Activated gamma-delta T cell treated with anti-CD3 and anti-CD28 coated beads, Interleukin-2, amount 50 U/mL, for 16 hours (primary cell): Measurements from ENCODE around the gene WNT3A.

Source experiments
- DNase-seq: peaks from one replicate; pipeline ENCODE4 v3.0.0-alpha.2; 2020; ENCODE audit warnings: low read depth

Gene WNT3A

DNA sequence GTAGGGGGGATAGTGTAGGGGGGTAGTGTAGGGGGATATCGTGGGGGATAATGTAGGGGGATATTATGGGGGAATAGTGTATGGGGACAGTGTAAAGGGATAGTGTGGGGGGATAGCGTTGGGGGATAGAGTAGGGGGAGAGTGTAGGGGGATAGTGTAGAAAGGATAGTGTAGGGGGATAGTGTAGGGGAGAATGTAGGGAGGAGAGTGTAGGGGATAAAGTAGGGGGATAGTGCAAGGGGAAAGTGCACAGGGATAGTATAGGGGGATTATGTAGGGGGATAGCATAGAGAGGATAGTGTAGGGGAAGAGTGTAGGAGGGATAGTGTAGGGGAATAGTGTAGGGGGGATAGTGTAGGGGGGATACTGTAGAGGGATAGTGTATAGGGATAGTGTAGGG is 63.4 kb downstream of the WNT3A start:
- no peak for DNase-seq

DNA sequence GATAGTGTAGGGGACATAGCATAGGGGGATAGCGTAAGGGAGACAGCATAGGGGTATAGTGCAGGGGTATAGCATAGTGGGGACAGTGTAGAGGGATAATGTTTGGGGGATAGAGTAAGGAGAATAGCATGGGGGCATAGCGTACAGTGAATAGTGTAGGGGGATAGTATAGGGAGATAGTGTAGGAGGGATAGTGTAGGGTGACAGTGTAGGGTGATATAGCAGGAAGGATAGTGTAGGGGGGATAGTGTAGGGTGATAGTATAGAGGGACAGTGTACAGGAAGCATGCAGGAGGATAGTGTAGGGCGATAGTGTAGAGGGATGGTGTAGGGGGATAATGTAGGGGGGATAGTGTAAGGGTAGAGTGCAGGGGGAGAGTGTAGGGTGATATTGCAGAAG is 64.1 kb downstream of the WNT3A start:
- no peak for DNase-seq

DNA sequence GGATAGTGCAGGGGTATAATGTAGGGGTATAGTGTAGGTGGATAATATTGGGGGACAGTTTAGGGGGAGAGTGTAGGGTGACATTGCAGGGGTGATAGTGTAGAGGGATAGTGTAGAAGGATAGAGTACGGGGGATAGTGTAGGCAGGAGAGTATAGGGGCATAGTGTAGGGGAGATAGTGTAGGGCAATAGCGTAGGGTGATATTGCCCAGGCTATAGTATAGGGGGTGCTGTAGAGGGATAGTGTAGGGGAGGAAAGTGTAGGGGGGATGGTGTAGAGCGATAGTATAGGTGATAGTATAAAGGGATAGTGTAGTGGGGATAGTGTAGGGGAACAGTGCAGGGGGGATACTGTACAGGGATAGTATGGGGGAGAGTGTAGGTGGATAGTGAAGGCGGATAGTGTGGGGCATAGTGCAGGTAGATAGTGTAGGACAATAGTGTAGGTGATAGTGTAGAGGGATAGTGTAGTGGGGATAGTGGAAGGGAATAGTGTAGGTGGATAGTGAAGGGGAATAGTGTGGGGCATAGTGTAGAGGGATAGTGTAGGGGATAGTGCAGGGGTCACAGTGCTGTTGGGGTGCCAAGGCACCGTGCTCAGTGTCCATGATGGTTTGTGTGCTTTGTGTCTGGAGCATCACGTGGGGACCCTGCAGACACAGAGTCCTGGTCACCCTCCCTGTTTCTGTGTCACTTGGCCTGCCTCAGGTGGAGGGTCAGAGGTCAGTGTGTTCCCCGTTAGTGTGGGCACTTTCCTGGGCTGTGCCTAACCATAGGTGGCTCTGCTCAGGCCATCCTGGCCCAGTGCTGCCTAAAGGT is 65.2 kb downstream of the WNT3A start:
- no peak for DNase-seq

DNA sequence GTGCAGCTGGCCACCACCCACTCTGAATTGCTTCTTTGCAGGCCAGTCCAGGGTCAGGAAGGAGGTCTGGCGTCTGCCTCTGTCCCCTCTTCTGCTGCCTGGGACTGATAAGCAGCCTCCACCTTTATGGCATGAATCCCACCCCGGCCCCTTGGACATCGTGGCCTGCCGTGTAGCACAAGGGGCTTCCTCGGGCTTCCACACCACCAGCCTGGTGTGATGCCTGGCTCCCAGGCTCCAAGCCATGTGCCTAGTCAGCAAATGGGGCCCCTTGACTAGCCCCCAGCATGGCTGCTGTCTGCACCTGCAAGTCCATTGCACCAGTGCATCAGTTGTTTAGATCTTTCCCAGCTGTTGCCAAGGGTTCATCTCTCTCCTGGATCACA is 65.9 kb downstream of the WNT3A start:
- no peak for DNase-seq

DNA sequence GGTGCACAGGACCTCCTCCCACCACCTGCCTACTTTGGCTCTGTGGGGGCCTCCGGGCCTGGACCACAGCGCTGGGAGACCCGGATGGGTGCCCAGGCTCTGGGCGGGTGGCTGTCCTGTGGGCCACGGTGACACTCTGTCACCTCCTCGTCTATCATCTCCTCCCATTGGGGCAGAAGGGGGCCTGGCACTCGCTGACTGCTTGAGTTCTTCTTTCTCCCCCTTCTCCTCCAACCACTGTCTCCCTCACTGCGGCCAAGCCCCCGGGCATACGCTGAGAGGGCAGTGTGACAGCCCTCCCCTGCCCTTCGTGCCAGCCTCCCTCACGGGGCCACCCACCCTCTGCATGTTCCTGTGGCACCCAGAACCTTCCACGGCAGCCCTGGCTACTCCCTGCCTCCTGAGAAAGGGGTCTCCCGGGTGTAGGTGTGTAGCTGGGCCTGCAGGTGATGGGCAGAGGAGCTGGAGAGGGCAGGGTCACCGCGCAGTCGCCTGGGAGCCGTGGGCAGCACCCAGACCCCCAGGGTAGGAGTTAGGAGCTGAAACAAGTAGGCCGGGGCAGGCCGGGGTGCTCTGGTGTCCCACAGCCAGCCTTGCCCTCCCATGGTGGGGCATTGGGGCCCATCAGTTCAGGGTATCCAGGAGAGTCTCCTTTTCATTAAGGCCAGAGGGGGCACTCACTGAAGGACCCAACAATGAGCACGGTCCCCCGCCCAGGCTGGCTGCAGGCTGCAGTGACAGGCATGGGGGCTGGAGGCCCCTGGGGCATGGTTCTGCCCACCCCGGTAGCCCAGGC is 66.5 kb downstream of the WNT3A start:
- no peak for DNase-seq

DNA sequence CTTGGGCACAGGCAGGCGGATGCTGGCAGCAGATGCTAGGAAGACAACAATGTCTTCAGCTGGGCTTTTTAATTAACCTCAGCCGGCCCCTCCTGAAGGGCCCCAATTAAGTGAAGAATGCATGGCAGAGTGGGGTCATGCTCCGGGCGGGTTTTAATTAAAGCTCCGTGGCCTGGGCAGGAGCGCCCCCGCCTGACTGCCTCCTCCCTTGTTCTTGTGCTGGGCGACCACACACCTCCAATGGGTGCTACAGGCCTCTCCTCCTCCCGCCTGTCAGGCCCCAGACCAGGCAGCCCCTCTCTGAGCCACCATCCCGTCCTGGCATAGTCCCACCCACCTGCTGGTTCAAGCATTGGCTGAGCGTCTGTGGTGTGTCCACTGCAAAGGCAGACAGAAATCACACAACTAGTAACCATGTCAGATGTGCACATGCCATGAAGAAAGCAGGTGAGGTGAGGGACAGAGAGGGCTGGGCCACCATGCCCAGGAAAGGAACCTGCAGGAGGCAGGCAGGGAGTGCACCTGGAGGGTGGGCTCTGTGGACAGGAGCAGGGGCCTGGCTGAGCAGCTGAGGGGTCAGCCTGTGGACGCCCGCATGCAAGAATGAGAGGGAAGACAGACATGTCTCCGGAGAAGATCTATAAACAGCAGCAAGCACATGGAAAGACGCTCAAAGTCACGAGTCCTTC is 67.2 kb downstream of the WNT3A start:
- no peak for DNase-seq

DNA sequence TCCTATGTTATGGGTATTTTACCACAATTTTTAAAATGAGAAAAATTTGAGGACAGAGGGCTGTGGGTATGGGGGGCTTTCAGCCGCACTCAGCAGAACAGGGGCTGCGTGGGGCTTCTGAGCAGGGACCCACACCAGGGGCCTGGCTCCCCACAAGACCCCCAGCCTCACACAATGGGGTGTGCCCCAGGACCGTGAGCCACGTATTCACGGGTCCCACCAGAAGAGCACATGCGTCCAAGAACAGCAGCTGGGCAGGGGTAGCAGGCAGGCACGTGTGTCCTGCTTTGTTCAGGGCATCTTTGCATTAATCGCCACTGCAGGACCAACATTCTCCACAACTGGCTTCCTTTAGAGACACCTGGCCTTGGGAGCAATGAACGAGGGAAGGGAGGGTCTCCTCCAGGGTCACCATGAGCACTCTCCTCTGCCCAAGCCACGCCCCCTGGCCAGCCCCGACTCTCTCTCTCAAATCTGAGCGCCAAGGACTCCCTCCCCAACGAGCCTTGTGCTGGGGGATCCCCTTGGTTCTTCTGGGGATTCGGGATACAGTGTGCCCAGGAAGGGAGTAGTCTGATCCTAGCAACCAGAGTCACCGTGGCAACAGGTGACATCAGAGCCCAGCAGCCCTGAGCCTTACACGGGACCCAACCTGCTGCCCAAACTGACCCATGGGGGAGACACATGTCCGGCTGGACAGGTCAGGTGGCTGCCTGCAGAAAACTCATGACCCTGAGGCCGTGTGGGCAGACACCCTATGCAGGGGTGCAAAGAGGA is 68.3 kb downstream of the WNT3A start:
- no peak for DNase-seq

DNA sequence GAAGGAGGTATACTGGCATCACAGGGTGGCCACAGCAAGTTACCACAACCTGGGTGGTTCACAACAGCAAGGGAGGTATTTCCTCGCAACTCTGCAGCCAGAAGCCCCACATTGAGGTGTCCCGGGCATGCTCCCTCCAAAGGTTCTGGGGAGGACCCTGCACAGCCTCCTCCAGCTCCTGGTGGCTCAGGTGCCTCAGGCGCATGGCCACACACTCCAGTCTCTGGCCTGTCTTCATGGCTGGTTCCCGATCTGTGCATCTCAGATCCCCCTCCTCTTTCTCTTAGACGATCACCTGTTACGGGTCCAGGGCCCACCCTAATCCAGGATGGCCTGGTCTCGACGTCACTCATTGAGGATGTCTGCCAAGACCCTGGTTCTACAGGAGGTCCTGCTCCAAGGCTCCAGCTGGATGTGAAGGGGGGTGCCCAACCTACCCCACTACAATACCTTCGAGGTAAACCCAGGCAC is 69.0 kb downstream of the WNT3A start:
- DNase-seq = no peak

DNA sequence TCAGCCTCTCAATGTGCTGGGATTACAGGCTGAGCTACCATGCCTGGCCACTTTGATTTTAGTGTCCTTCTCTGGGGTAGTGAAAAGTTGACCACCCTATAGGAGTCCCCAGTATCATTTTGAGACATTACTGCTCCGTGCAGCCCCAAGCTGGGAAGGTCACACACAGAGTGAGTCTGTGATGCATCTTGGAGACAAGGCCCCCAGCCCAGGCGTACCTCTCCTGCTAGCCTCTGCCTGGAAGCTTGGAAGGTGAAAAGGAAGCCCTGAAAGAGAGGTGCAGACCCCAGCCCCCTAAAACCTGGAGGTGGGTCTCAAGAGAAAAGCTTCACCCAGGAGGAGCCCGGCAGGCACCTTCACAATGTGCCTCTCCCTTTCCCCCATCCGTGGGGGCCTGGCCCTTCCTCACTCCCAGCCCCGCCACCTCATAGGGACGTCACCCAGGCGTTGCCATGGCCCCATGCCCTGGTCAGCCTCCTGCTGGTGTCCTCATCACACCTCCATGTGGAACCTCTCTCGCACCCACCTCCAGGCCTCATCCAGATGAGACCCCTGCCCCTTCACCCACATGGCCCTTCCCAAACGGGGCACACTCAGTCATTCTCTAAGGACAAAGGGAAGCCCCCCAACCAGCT is 70.1 kb downstream of the WNT3A start:
- no peak for DNase-seq

DNA sequence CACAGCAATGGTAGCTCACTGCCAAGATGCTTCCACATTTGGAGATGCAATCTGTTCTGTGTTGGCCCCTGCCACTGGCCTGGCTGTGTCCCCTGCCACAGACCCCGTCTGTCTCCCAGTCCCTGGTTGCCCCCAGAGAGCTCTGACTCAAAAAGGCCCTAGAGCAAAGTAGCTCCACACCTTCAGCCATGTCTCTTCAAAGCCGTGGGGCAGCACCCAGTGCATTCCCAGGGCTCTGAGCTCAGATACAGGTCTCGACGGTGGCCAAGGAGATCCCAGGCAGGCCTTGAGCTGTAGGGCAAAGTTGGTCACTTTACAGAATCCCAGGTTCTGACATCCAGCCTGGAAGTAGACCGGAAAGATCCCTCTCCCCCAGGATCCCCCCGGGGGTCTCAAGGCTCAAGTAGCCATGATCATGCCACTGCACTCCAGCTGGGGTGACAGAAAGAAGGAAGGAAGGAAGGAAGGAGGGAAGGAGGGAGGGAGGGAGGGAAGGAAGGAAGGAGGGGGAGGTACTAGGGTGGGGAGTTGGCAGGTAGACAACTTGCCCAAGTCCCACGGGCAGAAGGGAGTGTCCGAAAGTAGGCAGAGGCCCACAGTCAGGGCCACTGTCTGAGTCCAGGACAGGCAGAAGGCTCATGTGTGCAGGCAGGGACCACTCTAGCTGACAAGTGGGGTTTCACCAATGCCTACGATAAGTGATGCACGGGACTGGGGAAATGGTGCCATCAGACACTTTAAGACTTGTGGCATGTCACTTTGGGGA is 71.0 kb downstream of the WNT3A start:
- DNase-seq = no peak

DNA sequence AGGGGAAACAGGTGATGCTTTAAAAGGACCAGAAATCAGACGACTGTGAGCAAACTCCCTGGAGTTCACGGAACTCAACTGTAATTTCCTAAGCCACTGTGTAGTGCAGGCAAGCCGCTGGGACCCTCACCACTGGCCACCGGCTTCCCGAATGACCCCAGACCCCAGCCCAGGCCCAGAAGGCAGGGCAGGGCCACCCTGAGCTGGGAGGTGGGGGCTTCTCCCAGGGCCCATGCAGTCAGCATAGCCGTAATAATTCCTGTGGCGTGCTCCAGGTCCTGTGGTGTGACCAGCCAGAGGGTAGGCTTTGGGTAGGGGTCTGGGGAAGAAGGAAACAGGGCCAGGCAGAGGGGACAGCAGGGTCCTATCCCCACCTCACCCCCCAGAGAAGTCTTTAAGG is 72.2 kb downstream of the WNT3A start:
- DNase-seq = no peak

DNA sequence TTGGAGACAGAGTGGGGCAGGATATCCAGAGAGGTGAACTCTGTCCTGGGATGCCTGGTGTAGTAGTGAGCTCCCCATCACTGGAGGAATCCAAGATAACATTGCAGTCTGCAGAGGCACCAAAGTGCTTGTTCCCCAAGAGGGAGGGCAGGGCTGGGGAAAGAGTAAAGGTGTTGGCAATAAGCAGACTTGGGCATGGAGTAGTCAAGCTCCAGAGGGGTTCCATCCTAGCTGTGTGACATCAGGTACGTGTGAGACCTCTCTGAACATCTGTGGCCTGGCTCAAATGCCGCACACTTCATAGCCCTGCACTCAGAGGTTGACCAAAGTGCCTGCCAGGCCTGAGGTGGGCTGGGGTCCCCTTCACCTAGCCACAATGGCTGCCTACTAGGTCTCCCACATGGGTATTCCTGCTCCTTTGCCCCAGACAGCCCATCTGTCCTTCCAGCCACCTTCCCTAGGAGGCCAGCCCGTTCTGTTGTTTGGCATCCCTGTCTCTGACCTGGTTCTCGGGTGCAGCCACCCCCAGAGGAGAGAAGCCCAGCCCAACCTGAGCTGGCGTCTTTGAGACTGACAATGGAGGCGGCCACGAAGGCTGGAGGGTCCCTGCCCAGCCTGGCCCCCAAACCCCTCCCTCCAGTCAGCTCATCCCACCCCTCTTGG is 72.9 kb downstream of the WNT3A start:
- no peak for DNase-seq

DNA sequence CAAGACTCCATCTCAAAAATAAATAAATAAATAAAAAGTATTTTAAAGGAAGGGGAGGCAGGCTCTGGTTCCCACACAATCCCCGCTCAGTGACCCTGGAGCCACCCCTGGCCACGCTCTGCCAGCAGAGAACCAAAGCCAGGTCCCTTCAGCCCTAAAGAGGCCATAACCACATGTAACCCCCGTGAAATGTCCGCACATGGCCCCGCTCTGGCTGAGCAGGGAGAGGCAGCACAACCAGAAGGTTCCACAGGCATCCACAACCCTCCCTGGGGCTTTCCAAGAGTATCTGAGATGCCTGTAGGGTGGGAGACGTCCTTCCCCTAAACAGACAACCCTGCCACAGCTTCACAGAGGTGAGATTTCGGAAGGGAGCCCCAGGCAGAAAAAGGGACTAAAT is 74.3 kb downstream of the WNT3A start:
- no peak for DNase-seq

DNA sequence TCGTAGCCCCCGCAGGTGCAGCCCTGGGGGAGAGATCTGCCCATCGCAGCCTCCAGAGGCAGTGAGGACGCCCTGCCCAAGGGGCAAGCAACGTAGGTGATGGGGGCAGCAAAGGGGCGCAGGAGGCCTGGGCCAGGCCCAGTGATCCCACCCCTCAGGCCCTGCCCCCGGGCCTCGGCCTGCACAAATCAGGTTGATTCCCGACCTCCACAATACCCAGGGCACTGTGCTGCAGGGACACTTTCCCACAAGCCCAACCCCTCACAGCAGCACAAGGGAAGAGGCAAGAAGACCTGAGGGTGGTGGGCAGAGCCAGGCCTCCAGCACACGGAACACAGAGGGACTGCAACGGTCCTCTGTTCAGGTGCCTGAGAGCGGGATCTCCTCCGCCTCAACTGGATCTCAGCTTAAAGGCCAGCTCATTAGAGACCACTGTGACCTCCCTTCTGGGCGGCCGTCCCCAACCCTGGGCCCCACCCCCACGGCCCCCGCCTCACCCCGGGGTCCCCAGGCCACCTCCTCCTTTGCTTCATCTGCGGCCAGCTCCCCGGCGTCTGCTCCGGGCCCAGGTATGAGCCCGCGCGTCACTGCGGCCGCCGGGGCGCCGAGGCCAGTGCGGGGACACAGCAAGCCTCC is 74.9 kb downstream of the WNT3A start:
- no peak for DNase-seq

DNA sequence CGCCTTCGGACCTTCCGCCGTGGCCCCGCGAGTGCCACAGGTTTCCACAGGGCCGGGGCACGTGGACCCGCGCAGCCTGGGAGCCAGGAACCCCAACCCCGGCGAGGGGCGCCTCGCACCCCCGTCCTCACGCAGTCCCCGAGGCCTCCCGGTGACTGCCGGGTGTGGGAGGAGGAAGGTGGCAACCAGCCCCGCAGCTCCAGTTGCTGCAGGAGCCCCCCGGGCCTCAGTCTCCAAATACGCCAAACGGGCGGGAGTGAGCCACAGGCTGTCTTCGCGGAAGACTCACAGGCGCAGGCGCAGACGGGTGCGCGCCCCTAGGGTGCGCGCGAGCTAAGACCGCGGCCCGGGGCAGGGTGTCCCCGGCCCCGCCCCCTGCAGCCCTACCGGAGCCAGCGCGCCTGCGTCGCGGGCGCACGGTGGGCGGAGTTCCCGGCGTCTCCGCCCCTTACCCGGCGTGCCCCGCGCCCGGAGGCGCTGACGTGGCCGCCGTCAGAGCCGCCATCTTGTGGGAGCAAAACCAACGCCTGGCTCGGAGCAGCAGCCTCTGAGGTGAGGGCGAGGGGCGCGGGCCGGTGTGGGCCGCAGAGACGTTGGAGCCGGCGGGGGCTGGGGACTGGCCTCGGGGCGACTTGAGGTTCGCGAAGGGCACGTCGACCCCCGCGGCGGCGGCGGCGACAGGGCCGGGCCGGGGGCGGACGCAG is 75.6 kb downstream of the WNT3A start, which contains the start of gene ARF1:
ARF1 (plus strand) TSS at position 495 of the 704 bp plus-strand sequence. CDS start 14,407 bp downstream, outside the sequence.
- peak; percentile 88 for DNase-seq

DNA sequence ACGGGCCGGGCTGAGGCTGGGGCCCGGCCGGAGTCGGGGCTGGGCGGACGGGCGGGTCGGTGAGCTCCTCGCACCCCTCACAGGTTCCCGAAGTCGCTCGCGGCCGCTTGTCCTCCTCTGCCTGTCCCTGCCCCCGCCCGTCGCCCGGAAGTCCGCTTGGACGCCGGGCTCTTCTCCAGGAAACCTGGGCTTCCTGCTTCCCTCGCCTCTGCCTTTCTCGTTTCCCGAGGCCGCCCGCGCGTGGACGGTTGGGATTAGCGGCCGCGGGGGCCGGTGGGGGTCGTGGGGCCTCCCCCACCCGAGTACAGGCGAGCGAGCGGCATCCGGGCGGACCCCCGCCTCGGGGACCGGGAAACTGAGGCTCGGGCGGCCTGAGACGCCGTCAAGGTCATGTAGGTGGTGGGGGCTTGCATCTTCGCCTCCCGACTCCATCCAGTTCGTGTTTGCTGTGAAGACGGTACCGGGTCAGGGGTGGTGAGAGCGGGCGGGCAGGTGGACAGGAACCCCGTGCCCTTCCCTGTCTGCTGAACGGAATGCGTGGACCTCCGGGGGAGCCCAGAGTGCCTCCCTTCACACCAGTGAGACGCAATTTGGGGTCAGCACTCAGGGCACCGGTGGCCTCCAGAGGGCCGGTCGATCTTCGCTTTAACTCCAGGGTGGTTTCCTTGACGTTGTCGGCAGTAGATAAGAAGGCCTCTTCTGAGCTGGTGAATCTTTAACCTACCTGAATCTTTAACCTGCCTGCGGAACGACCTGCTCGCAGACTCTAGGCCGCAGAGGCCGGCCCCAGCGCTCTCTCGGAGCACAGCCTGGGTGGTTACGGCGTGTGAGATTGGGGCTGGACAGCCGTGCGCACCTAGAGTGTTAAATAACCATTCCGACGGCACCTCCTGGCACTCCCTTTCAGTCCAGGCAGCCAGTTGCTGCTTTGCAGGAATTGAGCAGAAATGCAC is 76.4 kb downstream of the WNT3A start:
- no peak for DNase-seq

DNA sequence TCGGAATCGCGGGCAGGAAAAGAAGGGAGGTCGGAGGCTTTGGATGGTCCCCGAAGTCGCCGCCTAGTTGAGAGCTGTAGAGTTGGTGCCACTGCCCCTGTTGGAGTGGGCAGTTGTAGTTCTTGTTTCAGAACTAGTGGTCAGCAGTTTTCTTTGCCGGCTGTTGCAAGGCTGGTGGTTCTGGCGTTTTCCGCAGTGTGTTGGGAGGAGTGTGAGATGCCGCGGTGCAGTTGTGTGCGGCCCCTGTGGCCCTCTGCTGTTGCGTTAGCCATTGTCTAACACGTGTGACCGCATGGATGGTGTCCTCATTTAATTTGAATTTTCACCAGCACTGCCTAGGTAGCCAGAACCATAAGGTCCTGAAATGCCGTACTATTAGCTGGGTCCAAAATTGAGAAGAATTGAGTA is 77.1 kb downstream of the WNT3A start:
- no peak for DNase-seq

DNA sequence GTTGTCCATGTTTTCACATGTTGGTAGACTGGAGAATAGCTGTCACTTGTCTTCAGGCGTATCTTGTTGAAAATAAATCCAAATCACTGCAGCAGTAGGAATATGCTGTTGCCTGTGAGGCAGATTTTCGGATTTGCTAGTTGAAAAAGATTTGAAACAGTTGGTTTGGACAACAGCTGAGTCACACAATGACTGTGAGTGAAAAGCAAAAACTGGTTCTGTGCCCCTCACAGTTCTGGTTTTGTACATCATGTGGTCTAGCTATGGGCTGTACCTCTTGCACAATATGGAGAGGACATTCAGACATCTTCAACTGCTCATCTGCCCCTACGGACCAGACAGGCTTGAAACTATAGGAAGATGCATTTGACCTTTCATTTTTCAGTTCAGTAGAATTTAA is 77.5 kb downstream of the WNT3A start:
- DNase-seq = no peak
